Tibial nerve (tissue), 3 donors: ENCODE data around the gene CAV1.
A peak's percentile ranks its signal among the peaks of the same experiment; 100 is the strongest.

Experiments
- POLR2A ChIP-seq, 2 donors: fragments of 450-650 bp; IDR thresholded peaks; one replicate each; pipeline ENCODE4 v1.6.1; 2017; ENCODE audit warnings: antibody characterized with exemption in 2 of 2, mild to moderate bottlenecking in 2 of 2, moderate library complexity in 2 of 2
- TF ChIP-seq, protein P1 (sequence below), 5 experiments: fragments of 200-600 bp in 3 of 5; fragments of 450-650 bp in 2 of 5; sonication (generic) in 3 of 5; IDR thresholded peaks; one replicate each; pipeline ENCODE4 v1.5.1; 2016 to 2019; ENCODE audit warnings: antibody characterized with exemption in 5 of 5, mild to moderate bottlenecking in 3 of 5, moderate library complexity in 2 of 5

- TF ChIP-seq, protein P1, sequence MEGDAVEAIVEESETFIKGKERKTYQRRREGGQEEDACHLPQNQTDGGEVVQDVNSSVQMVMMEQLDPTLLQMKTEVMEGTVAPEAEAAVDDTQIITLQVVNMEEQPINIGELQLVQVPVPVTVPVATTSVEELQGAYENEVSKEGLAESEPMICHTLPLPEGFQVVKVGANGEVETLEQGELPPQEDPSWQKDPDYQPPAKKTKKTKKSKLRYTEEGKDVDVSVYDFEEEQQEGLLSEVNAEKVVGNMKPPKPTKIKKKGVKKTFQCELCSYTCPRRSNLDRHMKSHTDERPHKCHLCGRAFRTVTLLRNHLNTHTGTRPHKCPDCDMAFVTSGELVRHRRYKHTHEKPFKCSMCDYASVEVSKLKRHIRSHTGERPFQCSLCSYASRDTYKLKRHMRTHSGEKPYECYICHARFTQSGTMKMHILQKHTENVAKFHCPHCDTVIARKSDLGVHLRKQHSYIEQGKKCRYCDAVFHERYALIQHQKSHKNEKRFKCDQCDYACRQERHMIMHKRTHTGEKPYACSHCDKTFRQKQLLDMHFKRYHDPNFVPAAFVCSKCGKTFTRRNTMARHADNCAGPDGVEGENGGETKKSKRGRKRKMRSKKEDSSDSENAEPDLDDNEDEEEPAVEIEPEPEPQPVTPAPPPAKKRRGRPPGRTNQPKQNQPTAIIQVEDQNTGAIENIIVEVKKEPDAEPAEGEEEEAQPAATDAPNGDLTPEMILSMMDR (IDR thresholded peaks at IDR 0.05) = peak; percentile 60 to 71 (median 63)
- TF ChIP-seq POLR2A (IDR thresholded peaks at IDR 0.05) = no peak
These were observed 66.6 kb downstream of the CAV1 start for GRCh38 chr7:116591202-116592040.
